A673 (cell line): Measurements from ENCODE around the gene CUBN.
"Not testable (repeated sequence)": the region's sequence is repeated elsewhere in the genome, so short reads cannot be mapped to it uniquely, and the experiment has no call there.

Experiments used
- CTCF ChIP-seq: fragments of 300-800, 200-600 bp; sonication (generic); conservative IDR thresholded peaks from 2 replicates; pipeline ENCODE4 v1.5.1; 2017; ENCODE audit warnings: low read depth, mild to moderate bottlenecking, antibody characterized with exemption, low read length, moderate library complexity, mixed read lengths
- EZH2 ChIP-seq: fragments of 200-600 bp; sonication (generic); IDR thresholded peaks from 2 replicates; pipeline ENCODE4 v1.6.1; 2017; ENCODE audit warnings: borderline replicate concordance, low read depth, mild to moderate bottlenecking, mixed read lengths, antibody characterized with exemption, low read length; ENCODE audit not compliant: poor library complexity, severe bottlenecking

GRCh38 chr10:17114878-17115444 is 14.7 kb downstream of the CUBN start:
- not testable (repeated sequence) for TF ChIP-seq CTCF, EZH2
